ENCODE data around the gene SEC31A. TPM values are rescaled to one million over a fixed set of nuclear protein-coding genes. Genes with fewer than 3 reads are reported as not detected.

Gene SEC31A
- total RNA-seq, 1 donor from 2014 or later = 117 TPM

DNA sequence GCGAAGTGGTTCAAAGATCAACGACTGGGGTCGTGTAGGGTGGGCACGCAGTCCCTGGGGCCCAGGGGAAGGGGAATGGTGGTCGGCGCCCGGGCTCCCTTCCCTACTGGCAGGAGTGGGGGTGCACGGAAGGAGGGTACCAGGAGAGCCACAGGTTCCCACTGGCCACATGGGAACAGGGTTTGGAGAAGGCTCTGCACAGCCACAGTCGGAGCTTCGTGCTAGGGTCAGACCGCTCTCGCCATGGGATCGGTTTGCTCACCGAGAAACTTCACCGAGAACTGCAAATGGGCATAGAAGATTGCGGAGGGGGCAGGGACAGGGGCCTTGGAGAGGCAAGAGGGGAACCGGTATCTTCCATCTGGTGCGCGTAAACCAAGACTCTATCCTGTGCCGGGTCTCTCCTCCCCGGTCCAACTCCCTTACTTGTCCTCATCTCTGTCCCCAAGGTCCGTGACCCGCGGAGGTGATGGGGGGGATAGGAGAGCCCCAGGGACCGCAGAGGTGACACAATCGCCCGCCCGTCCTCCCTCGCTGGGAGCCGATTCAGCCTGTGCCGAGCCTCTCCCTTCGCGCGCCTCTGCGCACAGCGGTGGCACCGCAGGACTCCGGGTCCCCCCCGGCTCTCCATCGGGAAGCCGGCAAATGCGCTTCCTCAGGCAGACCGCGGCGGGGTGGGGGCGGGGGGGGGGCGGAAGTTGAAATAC lies 93.4 kb downstream of the SEC31A start:
- FAIRE-seq (no peak), DNase-seq (ENCODE audit: low spot score in 2 of 2) (peak in 1 of 2 donors; percentile 38)

DNA sequence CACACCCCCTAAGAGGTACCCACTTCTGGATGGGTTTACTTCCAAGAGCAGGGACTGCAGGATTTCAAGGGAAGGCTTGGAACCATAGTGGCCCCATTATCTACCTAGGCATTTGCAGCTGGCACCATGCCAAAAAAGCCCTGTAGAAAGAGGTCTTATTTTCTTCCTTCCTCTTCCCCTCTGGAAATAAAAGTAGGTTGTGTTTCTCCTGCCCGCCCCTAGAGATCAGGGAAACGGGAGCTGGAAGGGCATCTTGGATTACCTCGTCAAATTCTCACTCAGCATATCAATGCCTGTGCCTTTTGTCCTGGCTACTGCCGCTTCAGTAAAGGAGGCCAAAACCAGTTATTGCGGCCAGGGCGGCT lies 93.9 kb downstream of the SEC31A start:
- no peak for FAIRE-seq
- DNase-seq (ENCODE audit: low spot score in 2 of 2) = no peak

DNA sequence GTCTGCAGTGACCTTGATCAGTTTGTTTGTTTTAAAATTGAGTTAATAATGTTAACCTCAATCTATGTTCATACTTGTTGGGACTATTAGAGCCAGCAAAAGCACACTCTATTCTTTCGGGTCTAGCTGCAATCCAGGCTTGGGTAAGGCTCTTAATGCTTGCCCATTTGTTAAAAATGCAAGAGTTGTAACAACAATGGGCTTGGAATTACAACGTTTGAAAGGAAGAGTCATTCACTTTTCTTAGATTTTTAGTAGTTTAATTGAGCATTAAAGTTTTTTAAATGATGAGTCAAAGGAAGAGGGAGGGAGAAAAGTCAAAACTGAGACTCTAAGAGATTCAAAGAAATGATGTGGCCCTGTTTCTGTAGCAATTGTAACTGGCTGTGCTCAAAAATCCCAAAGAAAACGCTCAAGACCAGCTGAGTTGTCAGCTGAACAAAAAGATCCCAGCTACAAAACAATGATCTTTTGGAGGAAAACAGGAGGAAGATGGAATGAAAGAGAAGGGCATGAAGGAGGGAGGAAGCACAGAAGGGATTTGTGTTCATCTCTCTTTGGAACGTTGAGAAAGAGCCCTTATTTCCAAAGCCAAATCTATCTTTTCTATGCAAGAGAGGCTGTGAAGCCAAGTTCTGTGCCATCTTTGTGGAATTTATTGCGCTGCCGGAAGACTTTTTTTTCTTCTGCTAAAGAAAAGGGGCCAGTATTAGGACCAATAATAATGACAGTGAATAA lies 97.9 kb downstream of the SEC31A start:
- DNase-seq (ENCODE audit: low spot score in 2 of 2) (peak in 1 of 2 donors; percentile 39), FAIRE-seq (no peak)

DNA sequence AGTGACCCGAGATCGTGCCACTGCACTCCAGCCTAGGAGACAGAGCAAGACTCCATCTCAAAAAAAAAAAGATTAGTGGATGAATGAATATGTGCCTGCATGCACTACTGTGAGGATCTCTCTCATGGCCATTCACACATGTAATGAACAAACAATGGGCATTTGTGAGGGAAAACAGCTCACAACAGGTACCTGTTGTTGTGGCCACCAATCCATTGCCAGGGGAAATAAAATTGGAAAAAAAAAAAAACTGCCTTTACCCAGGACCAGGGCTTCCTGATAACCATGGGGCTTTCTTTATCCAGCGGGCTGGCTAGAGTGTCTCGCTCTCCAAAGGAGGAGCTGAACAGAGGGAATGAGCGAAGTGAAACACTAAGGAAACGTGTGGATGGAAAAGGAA lies 99.8 kb downstream of the SEC31A start:
- no peak for FAIRE-seq
- DNase-seq (ENCODE audit: low spot score in 2 of 2) = no peak

DNA sequence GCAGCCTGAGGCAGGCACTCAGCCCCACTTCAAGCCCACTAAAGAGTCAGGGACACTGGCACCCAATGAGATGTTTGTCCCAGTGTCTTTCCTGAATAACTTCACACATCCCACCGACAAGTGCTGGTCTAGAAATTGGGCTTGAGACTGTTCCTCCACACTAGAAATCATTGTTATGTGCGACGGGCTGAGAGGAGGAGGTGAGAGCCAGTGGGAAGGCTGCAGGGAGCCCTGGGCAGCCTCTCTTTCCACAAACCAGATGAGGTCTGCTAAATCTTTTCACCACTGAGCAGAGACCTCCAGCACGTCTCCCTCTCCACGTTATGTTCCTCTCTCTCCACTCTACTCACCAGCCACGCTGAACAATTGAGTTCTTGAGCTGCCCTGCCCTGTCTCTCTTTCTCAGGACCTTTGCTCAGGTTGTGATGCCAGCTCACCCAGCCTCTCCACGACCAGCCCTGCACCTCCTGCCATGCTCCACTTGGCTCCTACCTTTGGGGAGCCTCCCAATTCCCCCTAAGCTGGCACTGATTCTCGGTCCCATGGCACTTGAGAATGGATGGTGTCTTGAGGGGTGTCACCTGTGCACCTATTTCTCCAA lies 100.8 kb downstream of the SEC31A start:
- no peak for FAIRE-seq
- DNase-seq (ENCODE audit: low spot score in 2 of 2) = no peak

DNA sequence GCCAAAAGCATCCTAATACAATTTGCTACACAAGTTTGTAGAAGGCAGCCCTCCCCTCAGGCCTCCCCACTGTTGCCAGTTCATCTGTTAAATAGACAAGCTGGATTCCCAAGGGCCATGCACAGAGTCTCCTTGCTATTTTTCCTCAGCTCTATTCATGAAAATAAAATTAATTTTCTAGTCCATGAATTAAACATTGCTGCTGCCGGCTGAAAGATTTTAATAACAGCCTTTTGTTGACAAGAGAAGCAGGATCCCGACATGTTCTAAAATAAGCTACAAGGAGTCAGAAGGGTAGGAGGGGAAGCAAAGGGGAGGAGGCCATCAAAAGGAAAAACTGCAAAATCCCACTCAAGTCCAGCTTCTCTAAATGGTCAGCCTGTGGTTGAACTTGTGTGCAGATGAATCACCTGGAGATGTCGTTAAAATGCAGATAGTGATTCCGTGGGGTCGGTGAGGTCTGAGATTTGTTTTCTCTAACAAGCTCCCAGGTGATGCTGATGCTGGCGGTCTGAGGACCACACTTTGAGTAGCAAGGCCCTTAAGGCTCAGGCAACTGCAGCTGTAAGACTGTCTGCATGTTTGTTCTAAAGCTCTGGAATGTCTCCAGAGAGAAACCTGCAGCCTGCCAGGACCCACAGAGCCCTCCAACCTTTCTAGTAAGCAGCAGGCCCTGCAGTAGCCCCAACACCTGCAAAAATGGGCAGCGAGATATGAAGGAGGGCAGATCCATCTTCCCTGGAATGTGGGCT lies 101.8 kb downstream of the SEC31A start:
- no peak for FAIRE-seq
- DNase-seq (ENCODE audit: low spot score in 2 of 2) = no peak

DNA sequence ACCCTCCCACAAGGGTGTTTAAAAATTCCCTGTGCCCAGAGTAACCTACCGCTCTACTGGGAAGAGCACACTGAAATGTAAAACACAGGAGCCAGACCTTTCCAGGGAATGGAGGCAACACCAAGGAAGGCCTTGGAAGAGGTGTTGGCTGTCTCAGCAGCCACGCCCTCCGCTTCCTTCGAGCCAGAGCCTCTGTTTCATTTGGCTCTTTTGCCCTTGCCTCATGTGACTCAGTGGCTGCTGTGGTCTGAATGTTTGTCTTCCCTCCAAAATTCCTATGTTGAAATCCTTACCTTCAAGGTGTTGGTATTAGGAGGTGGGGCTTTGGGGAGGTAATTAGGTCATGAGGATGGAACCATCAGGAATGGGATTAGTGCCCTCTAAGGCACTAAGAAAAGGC lies 103.6 kb downstream of the SEC31A start:
- no peak for DNase-seq (ENCODE audit: low spot score in 2 of 2)
- FAIRE-seq = no peak

DNA sequence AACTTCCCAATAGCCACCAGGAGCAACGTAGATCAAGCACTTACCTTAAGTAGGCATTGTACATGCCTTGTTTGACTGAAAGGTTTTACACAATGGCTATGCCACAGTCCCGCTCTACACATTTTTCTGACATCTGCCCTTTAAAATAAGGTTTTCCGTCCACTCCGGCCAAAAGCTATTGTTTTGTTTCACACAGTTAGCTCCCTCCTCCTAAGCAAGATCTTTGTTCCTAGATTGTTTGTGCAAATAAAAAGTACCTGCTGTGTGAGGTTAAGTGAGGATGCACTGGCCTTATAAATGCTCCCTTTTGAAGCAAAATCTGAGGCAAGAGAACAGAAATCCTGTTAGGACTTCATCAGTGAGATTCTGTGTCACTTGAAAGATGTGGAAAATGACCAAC lies 104.1 kb downstream of the SEC31A start:
- DNase-seq (ENCODE audit: low spot score in 2 of 2) = no peak
- no peak for FAIRE-seq

DNA sequence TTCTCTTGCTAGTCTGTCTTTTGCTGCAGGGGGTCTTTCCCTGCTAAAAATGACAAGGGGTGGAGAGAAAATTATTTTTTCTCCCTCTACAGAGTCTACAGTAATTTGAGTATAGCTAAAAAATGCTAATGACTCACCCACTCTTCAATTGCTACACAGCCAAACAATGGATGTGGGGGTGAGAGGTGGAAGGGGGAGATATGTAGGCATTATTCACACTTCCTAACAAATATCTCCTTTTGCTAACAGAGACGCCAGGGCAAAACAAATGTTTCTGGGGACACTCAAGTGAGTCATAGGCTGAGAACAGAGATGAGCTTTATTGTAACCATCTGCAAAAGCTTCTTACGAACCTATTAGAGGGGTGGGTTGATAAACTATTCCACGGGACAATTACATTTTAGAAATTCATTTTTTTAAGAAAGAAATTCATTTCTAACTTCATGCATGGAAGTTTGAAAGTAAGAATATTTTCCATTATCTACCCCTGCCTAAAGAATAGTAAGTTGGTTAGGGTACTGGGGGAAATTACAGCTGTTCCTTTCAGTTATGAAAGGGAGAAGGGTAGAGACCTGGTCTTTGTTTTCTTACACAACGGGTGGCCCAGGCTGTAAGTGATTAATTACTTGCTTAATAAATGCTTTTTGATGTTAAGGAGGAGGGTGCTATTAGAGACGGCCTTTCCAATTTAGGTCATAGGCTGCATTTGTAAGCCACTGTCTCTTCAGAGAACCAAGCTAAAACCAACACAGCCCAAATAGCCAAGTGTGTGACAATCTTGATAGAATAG lies 105.1 kb downstream of the SEC31A start:
- FAIRE-seq (no peak), DNase-seq (ENCODE audit: low spot score in 2 of 2) (no peak)

DNA sequence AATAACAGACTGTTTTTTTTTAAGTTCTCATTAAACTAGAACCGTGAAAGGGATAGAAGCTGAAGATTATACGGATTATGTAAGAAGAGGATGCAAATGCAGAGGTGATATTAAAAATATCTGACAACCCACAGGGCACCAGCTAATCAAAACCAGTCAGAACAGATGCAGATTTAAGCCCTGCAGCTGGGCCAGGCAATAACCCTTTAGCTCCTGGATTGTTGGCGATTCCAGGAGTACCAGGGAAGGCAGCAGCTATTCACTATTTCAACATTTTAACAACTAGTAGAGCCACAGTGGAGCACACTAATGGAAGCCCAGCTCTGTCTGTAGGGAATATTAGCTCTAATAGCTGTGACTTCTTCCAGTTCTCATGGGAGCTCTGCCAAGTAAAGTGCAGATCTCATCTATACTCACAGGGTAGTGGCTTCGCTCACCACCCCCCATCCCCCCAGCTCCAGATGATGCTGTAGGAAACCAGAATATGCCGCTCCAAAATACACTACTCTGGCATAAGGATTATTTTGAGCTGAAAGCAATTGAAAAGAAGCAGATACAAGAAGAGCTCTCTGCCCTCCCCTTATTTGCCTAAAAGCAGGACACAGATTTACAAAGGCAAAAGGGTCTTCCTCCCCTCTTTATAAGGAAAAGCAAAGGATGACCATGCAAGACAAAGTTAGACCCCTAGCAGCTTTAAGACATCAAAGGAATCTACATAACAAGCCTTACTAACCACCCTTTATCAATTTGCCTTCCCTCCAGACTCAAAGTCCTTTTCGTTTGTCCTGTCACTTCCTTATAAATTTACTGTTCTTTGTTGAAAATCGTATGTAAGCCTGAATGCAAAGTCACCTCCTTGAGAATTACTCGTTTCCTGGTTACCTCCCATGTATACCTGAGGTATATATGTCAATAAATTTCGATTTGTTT lies 106.0 kb downstream of the SEC31A start:
- no peak for FAIRE-seq
- no peak for DNase-seq (ENCODE audit: low spot score in 2 of 2)

DNA sequence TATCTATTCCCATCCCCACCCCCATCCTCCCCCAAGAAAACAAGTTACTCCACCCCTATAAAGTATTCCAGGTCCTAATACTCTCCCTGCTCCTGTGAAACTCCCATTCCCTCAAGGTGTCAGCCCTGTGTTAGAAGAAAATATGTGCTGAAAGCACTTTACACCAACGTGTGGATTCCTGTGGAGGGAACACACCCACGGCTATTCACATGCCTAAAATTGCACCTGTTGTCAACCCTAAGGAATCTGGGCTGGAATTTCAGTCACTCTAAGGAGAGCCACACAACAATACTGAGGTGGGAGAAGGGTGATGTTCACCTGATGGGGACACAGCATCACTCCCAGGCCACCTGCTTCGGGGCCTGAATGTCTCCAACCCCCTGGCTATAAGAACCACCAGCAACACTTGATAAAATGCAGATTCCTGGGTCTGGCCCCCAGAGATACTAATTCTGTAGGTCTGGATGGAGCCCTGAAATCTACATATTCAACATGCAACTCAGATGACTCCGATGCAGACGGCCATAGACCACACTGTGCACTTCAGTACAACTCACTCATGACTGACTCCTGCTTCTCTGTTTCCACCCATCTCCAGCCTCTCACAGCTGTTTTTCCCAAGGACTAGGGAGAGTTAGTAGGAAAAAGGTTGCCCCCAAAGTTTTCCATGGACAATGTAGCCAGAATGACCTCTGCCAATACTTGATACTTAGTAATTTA lies 108.2 kb downstream of the SEC31A start:
- no peak for FAIRE-seq
- DNase-seq (ENCODE audit: low spot score in 2 of 2) = no peak

DNA sequence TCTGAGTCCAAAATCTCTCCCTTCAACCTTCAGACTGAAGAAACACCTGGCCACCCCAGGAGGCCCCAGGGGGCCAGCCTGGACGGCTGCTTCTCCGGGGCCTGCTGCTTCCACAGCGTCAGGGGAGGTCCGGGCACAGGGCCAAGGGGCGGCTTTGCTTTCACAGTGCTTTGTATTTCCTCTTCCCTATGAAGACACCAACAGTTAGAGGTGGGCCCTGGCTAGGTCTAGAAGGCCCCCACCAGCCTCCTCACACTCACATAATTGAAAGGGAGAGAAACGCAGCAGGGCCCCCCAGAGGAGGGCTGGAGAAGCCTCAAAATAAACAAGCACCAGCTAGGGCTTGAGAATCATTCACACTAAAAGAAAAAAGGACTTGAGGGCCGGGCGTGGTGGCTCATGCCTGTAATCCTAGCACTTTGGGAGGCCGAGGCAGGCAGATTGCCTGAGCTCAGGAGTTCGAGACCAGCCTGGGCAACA lies 110.2 kb downstream of the SEC31A start:
- DNase-seq (ENCODE audit: low spot score in 2 of 2) = no peak
- FAIRE-seq = no peak

DNA sequence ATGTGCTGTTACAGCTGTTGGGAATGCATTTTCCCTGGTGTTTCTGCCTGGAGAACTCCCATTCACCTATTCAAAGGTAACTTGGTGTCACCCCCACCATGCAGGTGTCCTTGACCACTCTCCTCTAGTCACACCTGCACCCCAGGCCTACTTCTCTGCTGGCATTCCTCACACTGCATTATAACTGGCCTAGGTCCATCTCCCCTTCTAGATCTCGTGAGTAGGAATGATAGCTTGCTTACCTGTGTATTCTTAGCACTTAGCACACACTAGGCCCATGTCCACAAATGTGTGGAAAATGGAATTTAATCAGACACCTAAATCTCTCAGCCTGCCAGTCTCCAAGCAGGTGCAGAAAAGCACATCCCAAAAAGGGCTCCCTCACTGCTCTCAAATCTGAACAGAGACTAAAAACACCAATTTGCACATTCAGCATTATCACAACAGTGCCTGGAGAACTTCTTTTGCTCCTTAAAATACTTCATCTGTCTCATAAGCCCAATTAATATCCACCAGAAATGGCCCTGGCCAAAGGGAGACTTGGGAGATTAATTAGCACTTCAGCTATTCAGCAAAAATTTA lies 110.7 kb downstream of the SEC31A start:
- FAIRE-seq (no peak), DNase-seq (ENCODE audit: low spot score in 2 of 2) (no peak)

DNA sequence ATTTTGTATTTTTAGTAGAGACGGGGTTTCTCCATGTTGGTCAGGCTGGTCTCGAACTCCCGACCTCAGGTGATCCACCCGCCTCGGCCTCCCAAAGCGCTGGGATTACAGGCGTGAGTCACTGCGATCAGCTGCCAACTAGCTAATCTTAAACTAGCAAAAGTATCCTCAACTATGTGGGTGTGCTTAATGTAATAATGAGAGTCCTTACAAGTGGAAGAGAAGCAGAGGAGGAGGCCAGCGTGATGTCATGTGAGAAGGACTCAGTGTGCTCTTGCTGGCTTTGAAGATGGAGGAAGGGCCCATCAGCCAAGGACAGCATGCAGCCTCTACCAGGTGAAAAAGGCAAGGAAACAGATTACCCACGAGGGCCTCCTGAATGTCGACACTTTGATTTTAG lies 111.9 kb downstream of the SEC31A start:
- no peak for DNase-seq (ENCODE audit: low spot score in 2 of 2)
- no peak for FAIRE-seq

DNA sequence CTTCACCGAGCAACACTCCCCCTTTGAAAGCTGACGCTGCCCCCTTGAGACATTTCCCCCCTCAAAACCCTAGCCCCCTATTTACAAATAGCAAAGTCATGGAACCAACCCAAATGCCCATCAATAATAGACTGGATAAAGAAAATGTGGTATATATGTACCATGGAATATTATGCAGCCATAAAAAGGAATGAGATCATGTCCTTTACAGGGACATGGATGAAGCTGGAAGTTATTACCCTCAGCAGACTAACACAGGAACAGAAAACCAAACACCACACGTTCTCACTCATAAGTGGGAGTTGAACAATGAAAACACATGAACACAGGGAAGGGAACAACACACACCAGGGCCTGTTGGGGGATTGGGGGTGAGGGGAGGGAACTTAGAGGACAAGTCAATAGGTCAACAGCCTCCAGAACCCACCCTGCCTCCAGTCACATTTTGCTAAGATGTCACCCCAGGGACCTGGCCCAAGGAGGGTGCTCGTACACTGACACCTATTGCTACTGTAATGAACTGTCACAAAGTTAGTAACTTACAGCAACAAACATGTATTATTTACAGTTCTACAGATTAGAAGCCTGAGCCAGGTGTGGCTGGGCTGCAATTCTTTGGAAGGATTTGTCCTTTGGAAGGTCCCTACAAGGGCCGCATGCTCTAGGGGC lies 113.0 kb downstream of the SEC31A start:
- no peak for FAIRE-seq
- no peak for DNase-seq (ENCODE audit: low spot score in 2 of 2)

DNA sequence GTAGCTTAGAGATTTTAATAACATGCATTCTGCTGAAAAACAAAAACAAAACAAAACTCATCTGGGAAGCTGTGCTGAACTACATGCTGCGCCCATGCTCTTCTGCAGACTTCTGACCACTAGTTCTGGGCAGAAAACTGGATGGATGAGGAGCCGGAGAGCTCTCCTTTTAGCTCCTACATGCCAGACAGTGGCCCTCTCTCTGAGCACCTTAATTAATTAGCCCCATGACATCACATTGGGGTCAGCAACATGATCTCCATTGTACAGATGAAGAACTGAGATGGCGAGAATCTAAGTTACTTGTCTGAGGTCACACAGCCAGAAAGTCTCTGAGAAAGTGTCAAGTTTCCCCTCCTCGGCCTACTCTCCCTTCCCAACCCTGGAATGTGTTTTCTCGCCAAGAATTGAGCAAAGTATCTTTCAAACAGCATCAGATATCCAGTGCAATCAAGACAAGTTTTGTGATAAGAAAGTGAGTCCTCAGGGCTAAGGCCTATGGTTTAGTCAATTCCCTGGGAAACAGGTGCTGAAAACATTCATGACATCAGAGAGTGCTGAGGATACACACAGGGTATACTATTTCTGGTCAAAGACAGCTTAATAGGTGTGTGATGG lies 113.9 kb downstream of the SEC31A start:
- no peak for FAIRE-seq

DNA sequence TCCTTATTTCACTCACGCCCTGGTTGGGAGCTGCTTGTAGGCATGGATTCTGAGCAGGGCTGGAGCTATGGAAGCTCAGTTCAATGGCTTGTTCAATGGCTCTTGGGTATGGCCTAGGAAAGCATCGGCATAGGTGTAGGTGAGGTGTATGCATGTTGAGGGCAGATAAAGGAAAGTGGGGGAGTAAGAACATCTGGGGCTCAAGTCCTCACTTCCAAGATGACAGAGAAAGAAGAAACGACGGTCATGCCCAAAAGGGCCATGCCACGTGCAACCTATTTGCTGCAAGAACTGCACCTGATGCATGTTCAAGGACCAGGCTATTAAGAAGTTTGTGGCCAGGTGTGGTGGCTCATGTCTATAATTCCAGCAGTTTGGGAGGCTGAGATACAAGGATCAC lies 115.7 kb downstream of the SEC31A start:
- FAIRE-seq (no peak), DNase-seq (ENCODE audit: low spot score in 2 of 2) (no peak)

More for the DNA sequence above, 113.9 kb downstream of the SEC31A start:
- DNase-seq (ENCODE audit: low spot score in 2 of 2) = no peak
